Neural cell (in vitro differentiated cells): ENCODE results near the gene KLKB1.

Source experiments
- CTCF ChIP-seq: fragments of 450-650 bp; IDR thresholded peaks from 2 replicates; pipeline ENCODE4 v1.5.1; 2014; ENCODE audit warnings: antibody characterized with exemption, mild to moderate bottlenecking, moderate library complexity; ENCODE audit not compliant: poor library complexity, severe bottlenecking
- EP300 ChIP-seq: fragments of 450-650 bp; conservative IDR thresholded peaks from 2 replicates; pipeline ENCODE4 v1.6.1; 2014; ENCODE audit warnings: antibody characterized with exemption, mild to moderate bottlenecking, moderate library complexity; ENCODE audit not compliant: poor library complexity, severe bottlenecking
- REST ChIP-seq: IDR thresholded peaks from 2 replicates; pipeline ENCODE4 v1.6.1; 2012; ENCODE audit warnings: borderline replicate concordance

GRCh38 chr4:186250760-186251159 lies 23.5 kb downstream of the KLKB1 start:
- TF ChIP-seq CTCF (no peak), REST (no peak), EP300 (no peak)
